ENCODE measurements around the gene TRAF2.

Gene TRAF2

GRCh38 chr9:136920734-136921231 is 34.5 kb downstream of the TRAF2 start:
- TF ChIP-seq REST (IDR thresholded peaks at IDR 0.05; ENCODE audit: insufficient read depth in 1 of 2, low read depth in 2 of 2, low read length in 2 of 2) (no peak), POLR2AphosphoS5 (IDR thresholded peaks at IDR 0.05; ENCODE audit: low read depth, low read length) (no peak), SIN3A (IDR thresholded peaks at IDR 0.05; ENCODE audit: borderline replicate concordance, insufficient read depth, low read length) (no peak), TAF1 (IDR thresholded peaks at IDR 0.05; ENCODE audit: borderline replicate concordance, insufficient read depth, low read length) (no peak), FOXP2 (optimal IDR thresholded peaks at IDR 0.05; ENCODE audit: borderline replicate concordance, extremely low read depth, extremely low read length, insufficient read depth) (no peak)

GRCh38 chr9:136921307-136921706 is 35.0 kb downstream of the TRAF2 start:
- TF ChIP-seq FOXP2 (optimal IDR thresholded peaks at IDR 0.05; ENCODE audit: borderline replicate concordance, extremely low read depth, extremely low read length, insufficient read depth): no peak
- TF ChIP-seq TAF1 (IDR thresholded peaks at IDR 0.05; ENCODE audit: borderline replicate concordance, insufficient read depth, low read length): no peak
- no peak for TF ChIP-seq POLR2AphosphoS5 (IDR thresholded peaks at IDR 0.05; ENCODE audit: low read depth, low read length)
- no peak for TF ChIP-seq REST (IDR thresholded peaks at IDR 0.05; ENCODE audit: insufficient read depth in 1 of 2, low read depth in 2 of 2, low read length in 2 of 2)
- no peak for TF ChIP-seq SIN3A (IDR thresholded peaks at IDR 0.05; ENCODE audit: borderline replicate concordance, insufficient read depth, low read length)

GRCh38 chr9:136921718-136922117 is 35.4 kb downstream of the TRAF2 start:
- TF ChIP-seq TAF1 (IDR thresholded peaks at IDR 0.05; ENCODE audit: borderline replicate concordance, insufficient read depth, low read length) (no peak), REST (IDR thresholded peaks at IDR 0.05; ENCODE audit: insufficient read depth in 1 of 2, low read depth in 2 of 2, low read length in 2 of 2) (no peak), FOXP2 (optimal IDR thresholded peaks at IDR 0.05; ENCODE audit: borderline replicate concordance, extremely low read depth, extremely low read length, insufficient read depth) (no peak), SIN3A (IDR thresholded peaks at IDR 0.05; ENCODE audit: borderline replicate concordance, insufficient read depth, low read length) (no peak), POLR2AphosphoS5 (IDR thresholded peaks at IDR 0.05; ENCODE audit: low read depth, low read length) (no peak)

- TF ChIP-seq REST (IDR thresholded peaks at IDR 0.05; ENCODE audit: insufficient read depth in 1 of 2, low read depth in 2 of 2, low read length in 2 of 2) (no peak), POLR2AphosphoS5 (IDR thresholded peaks at IDR 0.05; ENCODE audit: low read depth, low read length) (no peak), FOXP2 (optimal IDR thresholded peaks at IDR 0.05; ENCODE audit: borderline replicate concordance, extremely low read depth, extremely low read length, insufficient read depth) (no peak), SIN3A (IDR thresholded peaks at IDR 0.05; ENCODE audit: borderline replicate concordance, insufficient read depth, low read length) (no peak), TAF1 (IDR thresholded peaks at IDR 0.05; ENCODE audit: borderline replicate concordance, insufficient read depth, low read length) (no peak)
These were observed 36.2 kb downstream of the TRAF2 start for GRCh38 chr9:136922540-136922939.

GRCh38 chr9:136923881-136924280 is 37.6 kb downstream of the TRAF2 start:
- no peak for TF ChIP-seq FOXP2 (optimal IDR thresholded peaks at IDR 0.05; ENCODE audit: borderline replicate concordance, extremely low read depth, extremely low read length, insufficient read depth)
- TF ChIP-seq POLR2AphosphoS5 (IDR thresholded peaks at IDR 0.05; ENCODE audit: low read depth, low read length): no peak
- no peak for TF ChIP-seq REST (IDR thresholded peaks at IDR 0.05; ENCODE audit: insufficient read depth in 1 of 2, low read depth in 2 of 2, low read length in 2 of 2)
- TF ChIP-seq SIN3A (IDR thresholded peaks at IDR 0.05; ENCODE audit: borderline replicate concordance, insufficient read depth, low read length): no peak
- TF ChIP-seq TAF1 (IDR thresholded peaks at IDR 0.05; ENCODE audit: borderline replicate concordance, insufficient read depth, low read length): no peak
